ENCODE data around the gene ALDH3B1.
"Not testable (repeated sequence)": the region's sequence is repeated elsewhere in the genome, so short reads cannot be mapped to it uniquely, and the experiment has no call there.

Gene ALDH3B1

GRCh38 chr11:68010090-68011041, at the start of gene ALDH3B1:
Gene ALDH3B1 (plus strand): TSS chr11:68010327. CDS start chr11:68015298, 4,971 bp downstream.
- DNase-seq = no peak

- DNase-seq = not testable (repeated sequence)
Observed at GRCh38 chr11:67963217-67963616, 46.9 kb upstream of the ALDH3B1 start.

- DNase-seq = not testable (repeated sequence)
Observed at GRCh38 chr11:67963879-67964278, 46.2 kb upstream of the ALDH3B1 start.

- not testable (repeated sequence) for DNase-seq
Observed at GRCh38 chr11:67964746-67965145, 45.4 kb upstream of the ALDH3B1 start.

- DNase-seq = not testable (repeated sequence)
Observed at GRCh38 chr11:67965830-67966348, 44.2 kb upstream of the ALDH3B1 start.

GRCh38 chr11:67974746-67975145, 35.4 kb upstream of the ALDH3B1 start:
- not testable (repeated sequence) for DNase-seq

GRCh38 chr11:67978766-67979418, 31.2 kb upstream of the ALDH3B1 start:
- not testable (repeated sequence) for DNase-seq

- not testable (repeated sequence) for DNase-seq
Observed at GRCh38 chr11:67981226-67981625, 28.9 kb upstream of the ALDH3B1 start.

- DNase-seq = not testable (repeated sequence)
Observed at GRCh38 chr11:67982255-67982857, 27.8 kb upstream of the ALDH3B1 start.

GRCh38 chr11:67983951-67984350, 26.2 kb upstream of the ALDH3B1 start:
- DNase-seq = no peak

- DNase-seq = not testable (repeated sequence)
Observed at GRCh38 chr11:67985302-67985701, 24.8 kb upstream of the ALDH3B1 start.

- DNase-seq = not testable (repeated sequence)
Observed at GRCh38 chr11:67990546-67991346, 19.4 kb upstream of the ALDH3B1 start.

GRCh38 chr11:67991347-67992121, 18.6 kb upstream of the ALDH3B1 start:
- not testable (repeated sequence) for DNase-seq

- DNase-seq = peak; percentile 36
Observed at GRCh38 chr11:67993821-67994220, 16.3 kb upstream of the ALDH3B1 start.

GRCh38 chr11:67994387-67994786, 15.7 kb upstream of the ALDH3B1 start:
- not testable (repeated sequence) for DNase-seq

- not testable (repeated sequence) for DNase-seq
Observed at GRCh38 chr11:67995129-67995528, 15.0 kb upstream of the ALDH3B1 start.

- DNase-seq = not testable (repeated sequence)
Observed at GRCh38 chr11:67995579-67995978, 14.5 kb upstream of the ALDH3B1 start.

GRCh38 chr11:67996051-67996450, 14.1 kb upstream of the ALDH3B1 start:
- DNase-seq = no peak

GRCh38 chr11:67996622-67997474, 13.3 kb upstream of the ALDH3B1 start:
- peak; percentile 36 for DNase-seq

- DNase-seq = no peak
Observed at GRCh38 chr11:67997475-67997921, 12.6 kb upstream of the ALDH3B1 start.
